Stimulated activated CD8-positive, alpha-beta memory T cell treated with anti-CD3 and anti-CD28 coated beads, Interleukin-12 subunit alpha, Interleukin-12 subunit beta, amount 100 ng/mL, for 24 hours (primary cell): ENCODE measurements around the gene FBXW11.

Experiments used
- DNase-seq: peaks from one replicate; pipeline ENCODE4 v3.0.0-alpha.2; 2020; ENCODE audit errors: extremely low read depth

FBXW11 gene

GRCh38 chr5:172006321-172007174 lies at the start of gene FBXW11:
Gene FBXW11 (minus strand): TSS chr5:172006638. CDS start chr5:172006502, 136 bp downstream.
- DNase-seq = peak; percentile 91

DNA sequence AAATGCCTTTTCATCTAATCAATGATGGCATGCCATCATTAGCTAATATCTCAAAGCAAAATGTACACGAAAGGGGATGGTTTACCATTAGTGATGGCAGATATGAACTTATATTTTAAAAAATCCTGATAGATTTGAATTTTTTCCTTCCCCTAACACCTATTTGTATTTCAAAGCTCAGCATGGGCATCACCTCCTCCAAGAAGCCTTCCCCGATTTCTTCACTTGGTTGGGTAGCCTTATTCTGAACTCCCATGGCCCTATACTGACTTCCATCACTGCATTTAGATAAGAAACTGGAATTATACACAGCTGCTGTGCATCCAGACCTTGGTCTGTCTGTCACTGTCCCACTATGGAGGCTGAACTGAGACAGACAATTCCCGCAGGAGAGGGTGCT lies 49.6 kb upstream of the FBXW11 start:
- no peak for DNase-seq

DNA sequence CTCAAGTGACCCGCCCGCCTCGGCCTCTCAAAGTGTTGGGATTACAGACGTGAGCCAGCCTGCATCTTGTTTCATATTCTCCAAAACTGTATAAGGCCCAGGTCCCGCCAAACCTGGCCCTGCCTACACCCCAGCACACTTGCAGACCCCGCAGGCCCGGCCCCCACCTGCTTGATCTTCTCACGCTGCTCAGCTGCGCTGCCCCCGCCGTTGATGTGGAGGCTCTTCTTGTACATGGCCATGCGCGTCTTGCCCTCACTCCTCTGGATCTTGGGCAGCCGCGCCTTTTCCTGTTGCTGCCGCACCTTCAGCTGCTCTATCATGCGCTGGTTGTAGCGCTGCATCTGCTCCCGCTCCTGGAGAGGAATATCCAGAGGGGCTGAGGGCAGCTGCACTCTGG lies 49.0 kb upstream of the FBXW11 start:
- no peak for DNase-seq

DNA sequence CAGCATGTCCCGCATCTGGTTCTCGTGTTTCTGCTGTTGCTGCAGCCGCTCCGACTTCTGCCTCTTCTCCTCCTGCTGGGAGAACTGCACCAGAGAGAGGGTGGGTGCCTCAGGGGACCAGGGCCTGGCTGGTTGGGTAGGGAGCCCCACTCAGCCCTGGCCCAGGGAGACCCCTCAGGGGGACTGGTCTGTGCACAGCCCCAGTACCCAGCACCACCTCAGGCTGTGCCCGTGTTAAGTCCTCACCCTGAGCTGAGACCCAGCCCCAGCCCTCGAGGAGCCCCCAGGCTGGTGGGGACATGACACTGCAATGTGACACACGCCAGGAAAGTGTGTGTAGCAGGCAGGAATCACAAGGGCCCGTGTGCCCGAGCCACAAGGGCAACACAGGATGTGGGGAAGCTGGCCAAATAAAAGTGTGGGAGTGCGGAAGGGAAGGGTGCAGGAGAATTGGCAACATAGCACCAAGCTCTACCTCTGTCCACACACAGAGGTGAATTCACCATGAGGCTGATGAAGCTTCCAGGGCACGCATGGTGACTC lies 48.2 kb upstream of the FBXW11 start:
- DNase-seq = no peak

DNA sequence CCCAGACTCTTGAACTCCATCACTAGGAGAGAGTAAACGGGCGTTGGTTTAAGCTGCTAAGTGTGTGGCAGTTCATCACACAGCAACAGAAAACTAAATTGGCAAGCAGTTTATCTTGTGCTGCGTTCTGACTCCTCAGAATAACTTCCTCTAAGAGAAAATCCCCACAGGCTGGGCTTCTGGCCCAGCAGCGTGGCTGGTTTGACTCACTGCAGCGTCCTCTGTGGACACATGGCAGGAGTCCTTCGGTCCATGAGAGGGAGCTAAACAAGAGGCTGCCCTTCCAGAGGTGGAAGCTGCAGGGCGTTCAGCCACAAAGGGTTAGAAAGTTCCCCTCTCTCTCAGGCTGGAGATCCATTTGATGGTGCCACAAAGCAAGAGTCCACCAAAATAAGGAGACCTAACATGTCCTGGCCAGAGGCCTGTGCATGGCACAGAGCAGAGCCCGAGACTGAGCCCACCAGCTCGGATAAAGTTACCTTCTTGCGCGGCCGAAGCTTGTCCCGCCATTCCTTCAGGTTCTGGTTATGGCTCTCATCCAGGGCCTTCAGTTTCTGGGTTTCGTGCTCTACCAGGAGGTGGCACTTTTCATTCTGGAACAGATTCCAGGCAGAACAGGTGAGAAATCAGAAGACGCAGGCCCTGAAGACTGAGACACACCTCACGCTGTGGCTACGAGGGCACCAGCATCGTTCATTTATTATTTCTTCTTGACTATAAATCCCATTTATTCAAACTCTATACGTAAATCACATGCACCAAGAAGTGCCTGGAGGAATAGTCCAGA lies 46.2 kb upstream of the FBXW11 start:
- no peak for DNase-seq

DNA sequence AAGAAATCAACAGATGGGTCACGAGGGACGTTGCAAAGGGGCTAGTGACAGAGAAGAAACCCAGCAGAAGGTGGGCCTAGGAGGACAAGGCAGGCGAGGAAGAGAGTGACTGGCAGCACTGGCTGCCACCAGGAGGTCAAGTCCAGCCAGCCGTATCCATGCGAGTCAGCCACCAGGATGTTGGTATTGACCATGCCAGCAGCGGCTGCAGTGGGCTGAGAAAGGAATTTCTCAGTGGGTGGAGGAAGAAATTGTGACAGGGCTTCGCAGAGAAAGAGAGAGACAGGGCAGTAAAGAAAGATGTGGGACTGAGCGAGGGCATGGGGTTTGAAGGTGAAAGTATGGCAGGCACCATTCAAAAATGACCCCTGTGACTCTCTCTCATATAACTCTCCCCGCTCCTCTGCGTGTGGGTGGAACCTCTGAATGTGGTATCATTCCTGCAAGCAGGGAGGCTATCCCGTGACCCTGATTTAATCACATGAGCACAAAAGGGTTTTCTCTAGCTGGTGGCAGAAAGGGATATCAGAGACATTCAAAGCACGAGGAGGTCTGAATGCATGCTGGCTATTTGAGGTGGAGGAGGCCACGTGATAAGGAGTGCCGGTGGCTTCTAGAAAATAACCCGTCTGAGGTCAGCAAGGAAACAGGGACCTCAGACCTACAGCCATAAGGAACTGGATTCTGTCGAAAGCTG lies 45.4 kb upstream of the FBXW11 start:
- no peak for DNase-seq

DNA sequence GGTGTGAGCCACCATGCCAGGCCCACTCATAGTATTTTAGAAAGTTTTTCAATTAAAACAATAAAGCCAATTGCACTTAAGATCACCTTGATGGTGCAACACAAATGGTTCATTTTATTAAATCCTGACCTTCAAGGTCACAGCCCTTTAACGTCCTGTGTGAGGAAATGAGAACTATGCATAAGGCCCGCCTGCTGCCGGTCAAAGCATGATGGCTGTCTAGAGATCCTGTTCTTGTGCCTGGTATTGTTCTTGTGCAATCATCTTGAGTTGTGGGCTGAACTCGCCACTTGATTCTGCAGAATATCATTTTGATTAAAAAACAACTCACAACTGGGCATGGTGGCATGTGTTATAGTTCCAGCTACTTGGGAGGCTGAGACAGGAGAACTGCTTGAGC lies 43.6 kb upstream of the FBXW11 start:
- DNase-seq = no peak

DNA sequence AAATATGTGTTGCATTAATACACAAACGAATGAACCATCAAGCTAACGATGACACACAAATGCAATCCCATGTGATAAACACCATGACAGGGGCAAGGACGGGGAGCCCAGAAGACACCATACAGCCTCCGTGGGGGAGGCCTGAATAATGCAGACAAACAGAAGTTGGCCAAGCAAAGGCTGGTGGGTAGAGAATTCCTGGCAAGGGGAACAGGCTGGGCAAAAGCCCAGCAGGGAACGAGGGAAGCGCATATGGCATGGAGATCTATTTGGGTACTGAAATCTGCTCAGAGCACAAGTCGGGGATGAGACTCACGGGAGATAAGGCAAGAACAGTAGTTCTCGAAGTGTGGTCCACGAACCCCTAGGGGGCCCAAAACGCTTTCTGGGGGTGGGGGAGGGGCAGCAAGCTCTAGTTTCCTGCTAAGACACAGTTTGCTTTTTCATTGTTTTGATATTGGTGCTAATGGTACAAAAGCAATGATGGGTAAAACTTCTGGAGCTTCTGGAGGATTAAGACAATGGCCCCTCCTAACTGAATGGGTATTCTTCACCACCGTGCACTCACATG lies 42.9 kb upstream of the FBXW11 start:
- no peak for DNase-seq

DNA sequence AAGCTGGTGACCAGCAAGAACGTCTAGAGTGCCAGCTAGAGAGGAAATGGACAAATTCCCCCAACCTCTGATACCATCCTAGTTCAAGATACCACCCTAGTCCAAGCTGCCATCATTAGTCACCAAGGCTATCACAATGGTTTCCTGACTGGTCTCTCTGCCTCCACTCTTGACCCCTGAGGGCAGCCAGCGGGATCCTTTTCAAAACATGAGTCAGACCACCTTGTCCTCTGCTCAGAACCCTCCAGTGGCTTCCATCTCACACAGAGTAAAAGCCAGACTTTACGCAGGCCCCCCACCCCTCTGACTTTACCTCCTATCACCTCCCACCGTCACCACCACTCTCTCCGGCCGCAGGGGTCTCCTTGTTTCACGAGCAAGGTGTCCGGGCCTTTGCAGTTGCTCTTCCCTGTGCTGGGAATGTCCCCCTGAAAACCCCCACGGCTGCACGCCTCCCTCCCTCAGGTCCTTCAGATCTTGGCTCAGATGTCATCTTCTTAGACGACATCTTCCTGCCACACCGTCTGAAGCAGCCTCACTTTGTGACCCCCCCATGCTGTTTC lies 42.2 kb upstream of the FBXW11 start:
- DNase-seq = no peak

DNA sequence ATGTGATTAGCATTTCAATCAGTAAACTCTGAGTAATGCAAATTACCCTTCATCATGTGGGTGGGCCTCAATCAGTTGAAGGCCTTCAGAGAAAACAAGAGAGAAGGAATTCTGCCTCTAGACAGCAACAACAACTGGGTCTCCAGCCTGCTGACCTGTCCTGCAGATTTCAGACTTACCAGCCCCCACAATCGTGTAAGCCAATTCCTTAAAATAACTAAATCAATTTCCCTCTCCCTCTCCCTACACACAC lies 41.7 kb upstream of the FBXW11 start:
- DNase-seq = no peak

- no peak for DNase-seq
These were observed 40.2 kb upstream of the FBXW11 start for GRCh38 chr5:172046593-172046992.

DNA sequence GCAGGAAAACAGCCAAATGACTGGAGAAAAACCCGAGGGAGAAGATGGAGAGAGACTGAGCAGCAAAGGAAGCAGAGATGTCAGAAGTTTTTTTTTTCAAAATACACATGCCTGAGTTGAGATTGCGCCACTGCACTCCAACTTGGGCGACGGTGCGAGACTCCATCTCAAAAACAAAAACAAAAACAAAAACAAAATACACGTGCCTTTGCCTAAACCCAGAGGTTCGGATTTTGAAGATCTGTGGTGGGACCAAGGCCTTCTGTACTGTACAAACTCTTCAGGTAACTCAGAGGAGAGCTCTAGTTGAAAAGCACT lies 38.8 kb upstream of the FBXW11 start:
- no peak for DNase-seq

DNA sequence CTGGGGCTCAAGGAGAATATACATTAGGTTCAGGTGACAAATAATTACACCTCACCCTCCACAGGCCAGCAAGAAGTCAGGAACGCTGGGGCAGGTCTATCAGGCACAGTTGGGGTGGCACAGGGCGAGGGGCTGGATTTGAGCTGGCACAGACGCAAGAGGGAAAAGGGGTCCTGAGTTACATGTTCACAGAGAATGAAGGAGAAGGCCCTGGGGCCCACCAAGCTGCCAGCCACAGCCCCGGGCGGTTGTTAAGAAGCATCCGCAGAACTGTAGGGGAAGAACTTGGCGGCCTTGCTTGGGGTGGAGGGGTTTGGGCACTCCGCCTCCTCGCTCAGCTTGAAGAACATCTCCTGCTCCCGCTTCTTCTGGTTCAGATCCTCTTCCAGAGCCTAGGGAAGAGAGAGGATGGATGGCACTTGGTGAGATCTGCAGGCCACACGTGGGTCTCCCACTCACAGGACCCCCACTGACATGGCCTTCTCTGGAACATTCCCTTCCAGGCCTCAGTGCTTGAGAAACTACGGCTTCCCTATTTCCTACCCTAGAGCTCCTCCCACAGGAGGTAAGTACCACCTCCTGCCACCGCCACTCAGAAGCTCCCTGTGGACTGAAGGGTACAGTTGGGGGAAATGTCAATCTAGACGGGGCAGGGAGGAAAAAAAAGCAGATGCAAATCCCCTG lies 38.3 kb upstream of the FBXW11 start:
- no peak for DNase-seq

GRCh38 chr5:172043865-172044264 lies 37.4 kb upstream of the FBXW11 start:
- DNase-seq = no peak

DNA sequence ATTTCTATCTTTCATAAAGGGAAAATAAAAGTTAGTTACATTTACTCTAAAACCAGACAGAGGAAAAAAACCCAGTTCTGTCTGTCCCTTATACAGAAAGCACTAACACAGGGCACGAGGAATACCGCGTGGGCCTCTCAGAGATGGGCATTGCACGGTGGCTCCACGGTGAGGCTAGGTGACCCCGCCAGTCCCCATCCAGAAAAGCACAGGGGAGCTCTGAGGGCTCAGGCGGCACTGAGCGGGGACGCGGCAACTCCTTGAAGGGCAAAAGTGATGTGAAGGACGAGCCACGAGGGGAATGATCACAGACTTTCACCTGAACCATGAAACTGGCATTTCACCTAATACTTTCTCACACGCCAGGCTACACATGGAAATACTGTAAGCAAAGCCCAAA lies 35.7 kb upstream of the FBXW11 start:
- no peak for DNase-seq

DNA sequence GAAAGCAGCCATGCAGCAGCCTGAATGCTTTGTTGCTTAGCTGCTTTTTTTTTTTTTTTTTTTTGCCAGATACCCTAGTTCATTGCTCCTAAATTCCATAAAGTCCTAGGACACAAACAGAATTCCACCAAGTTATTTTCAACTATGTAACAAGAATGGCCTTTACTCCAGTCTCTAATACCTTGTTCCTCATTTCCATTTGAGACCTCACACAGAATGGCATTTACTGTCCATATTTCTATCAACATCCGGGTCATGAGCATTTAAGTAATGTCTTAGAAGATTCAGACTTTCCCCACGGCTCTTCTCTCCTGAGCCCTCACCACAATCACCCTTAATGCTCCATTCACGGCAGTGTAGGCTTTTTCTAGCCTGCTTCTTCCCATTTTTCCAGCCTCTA lies 31.7 kb upstream of the FBXW11 start:
- no peak for DNase-seq

- no peak for DNase-seq
These were observed 28.6 kb upstream of the FBXW11 start for GRCh38 chr5:172035049-172035448.

DNA sequence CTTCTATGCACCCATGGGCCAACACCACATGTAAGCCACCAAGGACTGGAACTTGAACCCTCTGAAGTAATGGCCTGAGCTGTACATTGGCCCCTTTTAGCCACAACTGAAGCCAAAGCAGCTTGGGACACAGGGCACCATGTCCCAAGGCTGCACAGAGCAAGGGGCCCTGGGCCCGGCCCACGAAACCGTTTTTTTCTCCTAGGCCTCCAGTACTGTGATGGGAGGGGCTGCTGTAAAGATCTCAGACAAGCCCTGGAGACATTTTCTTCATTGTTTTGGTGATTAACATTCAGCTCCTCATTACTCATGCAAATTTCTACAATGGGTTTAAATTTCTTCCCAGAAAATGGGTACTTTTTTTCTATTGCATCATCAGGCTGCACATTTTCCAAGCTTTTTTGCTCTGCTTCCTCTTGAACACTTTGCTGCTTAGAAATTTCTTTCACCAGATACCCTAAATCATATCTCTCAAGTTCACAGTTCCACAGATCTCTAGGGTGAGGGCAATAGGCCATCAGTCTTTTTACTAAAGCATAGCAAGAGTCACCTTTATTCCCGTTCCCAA lies 25.5 kb upstream of the FBXW11 start:
- no peak for DNase-seq

DNA sequence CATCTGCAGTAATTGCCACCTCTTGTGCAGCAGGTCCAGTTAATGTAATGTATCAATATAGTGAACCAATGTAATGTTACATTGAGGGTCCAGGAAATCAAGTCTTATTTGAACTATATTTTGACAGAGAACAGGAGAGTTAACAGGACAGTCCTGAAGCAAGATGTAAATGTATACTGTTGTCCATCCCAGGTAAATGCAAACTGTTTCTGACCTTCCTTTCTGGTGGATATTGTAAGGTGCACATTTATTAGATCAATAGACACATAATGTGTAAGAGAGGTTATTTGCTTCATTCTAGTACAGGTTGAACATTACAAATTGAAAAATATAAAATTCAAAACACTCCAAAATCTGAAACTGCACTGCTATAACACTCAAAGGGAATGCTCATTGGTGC lies 23.4 kb upstream of the FBXW11 start:
- no peak for DNase-seq

GRCh38 chr5:172028167-172028566 lies 21.7 kb upstream of the FBXW11 start:
- no peak for DNase-seq
